Stimulated activated CD8-positive, alpha-beta memory T cell treated with anti-CD3 and anti-CD28 coated beads, Interleukin-7, amount 100 ng/mL, for 24 hours (primary cell): ENCODE measurements around the gene CLIC1.

Experiments used
- DNase-seq: peaks from one replicate; pipeline ENCODE4 v3.0.0-alpha.2; 2020; ENCODE audit warnings: low read depth

CLIC1 gene

DNA sequence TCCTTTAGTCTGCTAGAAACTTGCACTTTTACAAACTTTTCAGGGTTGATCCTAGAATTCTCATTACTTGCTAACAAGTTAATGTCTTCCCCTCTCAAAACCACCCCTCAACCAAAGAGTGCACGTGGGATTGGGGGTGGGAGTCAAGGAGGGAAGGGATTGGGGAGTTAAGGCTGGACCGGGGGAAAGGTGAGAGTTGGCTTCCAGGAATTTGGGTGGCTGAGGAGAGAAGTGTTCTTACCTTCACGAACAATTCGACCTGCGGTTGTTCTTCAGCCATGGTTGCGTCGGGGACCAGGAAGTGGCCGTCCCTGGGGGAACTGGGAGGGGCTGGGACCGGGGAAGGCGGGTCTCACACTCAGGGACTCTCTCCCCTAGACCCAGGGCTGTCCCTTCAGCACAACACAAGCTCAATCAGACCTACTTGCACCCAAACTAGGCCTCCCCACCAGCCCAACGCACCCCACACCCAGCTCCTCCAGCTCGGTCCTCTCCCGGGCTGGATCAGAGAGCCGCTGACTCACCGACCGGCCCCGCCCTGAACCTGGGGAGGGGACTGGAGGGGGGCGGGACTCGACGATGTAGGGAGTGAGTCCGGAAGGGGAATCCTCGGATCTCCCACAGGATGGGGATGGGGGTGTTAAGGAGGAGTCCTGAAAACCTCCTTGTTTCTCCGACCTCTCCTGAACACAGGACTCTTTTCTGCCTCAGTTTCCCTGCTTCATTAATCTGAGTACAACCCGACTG is at the start of gene CLIC1:
TSS of gene CLIC1 (minus strand) at position 510 of the 747 bp plus-strand sequence. CDS start at position 280, 230 bp downstream.
- peak; percentile 62 for DNase-seq

DNA sequence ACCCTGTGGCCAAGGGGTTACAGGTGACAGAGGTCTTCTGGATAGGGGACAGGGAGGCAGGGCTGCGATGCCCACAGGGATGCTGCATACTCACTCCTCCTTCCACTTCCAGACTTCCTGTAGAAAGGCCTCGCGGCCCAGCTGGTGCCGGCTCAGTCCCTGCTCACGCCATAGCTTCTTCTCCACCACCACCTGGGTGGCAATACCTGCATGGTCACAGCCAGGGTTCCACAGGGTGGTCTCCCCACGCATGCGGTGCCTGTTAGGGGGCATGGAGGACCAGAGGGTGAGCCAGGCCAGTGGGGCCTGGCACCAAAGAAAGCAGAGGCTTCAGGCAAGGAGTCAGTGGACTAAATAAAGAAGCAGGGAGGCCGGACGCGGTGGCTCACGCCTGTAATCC is 49.1 kb upstream of the CLIC1 start:
- no peak for DNase-seq

DNA sequence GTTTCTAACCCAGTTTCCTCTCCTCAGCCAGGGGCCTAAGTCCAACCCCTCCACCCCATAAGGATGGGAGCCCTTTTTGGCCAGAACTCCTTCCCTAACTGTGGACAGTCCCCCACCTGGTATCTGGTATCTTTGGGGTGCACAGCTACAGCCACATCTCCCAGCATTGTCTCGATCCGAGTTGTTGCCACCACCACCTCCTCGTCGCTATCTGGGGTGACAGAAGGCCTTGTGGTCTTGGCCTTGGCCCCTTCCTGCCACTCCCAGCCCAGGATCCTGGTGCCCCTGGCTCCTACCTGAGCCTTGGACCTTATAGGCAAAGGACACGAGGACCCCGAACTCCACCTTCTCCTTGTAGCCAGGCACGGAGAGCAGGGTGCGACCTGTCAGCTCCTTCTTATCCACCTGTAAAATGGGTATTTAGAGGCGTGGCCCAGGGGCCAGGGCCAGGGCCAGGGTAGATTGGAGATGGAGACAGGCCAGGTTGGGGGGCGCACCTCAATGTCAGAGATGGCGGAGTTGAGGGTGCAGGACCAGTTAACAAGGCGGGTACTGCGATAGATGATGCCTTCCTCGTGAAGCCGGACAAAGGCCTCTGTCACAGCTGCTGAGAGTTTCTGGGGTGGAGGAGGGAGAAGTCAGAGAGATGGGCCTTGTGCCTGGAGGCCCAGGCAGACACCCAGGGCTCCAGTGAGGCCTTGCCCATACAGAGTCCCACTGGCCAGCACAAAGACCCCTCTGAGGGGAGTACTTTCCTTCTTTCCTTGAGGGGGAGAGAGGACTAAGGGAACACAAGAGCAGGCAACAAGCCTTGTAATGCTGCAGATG is 48.0 kb upstream of the CLIC1 start:
- DNase-seq, result no peak

DNA sequence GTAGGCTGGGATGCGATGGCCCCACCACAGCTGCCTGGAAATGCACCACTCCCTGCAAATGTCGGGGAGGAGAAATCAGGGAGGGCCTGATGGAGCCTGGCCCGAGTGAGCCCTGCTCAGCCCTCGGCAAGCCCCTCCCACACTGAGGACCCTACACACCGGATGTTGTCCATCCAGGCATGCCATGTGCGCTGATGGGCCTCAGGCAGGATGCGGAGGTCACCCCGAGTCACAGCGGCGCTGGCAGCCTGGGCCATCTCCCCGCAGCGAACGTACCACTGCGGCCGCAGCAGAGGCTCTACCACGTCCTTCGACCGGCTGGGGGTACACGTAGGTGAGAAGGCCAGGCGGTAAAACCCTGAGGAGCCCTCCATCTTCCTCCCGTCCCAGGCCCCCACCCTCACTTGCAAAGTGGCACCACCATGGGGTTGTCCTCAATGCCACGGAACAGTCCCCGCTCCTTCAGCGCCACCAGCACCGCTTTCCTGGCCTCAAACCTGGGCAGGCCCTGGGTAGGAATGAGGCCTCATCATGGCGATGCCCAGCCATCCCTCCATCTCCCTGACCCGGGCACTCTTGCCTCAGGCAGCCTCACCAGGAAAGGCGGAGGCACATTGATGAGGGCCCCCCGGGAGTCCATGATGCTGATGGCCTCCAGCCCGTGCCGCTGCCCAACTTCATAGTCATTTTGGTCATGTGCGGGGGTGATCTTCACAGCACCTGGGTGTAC is 46.0 kb upstream of the CLIC1 start:
- DNase-seq, result no peak

DNA sequence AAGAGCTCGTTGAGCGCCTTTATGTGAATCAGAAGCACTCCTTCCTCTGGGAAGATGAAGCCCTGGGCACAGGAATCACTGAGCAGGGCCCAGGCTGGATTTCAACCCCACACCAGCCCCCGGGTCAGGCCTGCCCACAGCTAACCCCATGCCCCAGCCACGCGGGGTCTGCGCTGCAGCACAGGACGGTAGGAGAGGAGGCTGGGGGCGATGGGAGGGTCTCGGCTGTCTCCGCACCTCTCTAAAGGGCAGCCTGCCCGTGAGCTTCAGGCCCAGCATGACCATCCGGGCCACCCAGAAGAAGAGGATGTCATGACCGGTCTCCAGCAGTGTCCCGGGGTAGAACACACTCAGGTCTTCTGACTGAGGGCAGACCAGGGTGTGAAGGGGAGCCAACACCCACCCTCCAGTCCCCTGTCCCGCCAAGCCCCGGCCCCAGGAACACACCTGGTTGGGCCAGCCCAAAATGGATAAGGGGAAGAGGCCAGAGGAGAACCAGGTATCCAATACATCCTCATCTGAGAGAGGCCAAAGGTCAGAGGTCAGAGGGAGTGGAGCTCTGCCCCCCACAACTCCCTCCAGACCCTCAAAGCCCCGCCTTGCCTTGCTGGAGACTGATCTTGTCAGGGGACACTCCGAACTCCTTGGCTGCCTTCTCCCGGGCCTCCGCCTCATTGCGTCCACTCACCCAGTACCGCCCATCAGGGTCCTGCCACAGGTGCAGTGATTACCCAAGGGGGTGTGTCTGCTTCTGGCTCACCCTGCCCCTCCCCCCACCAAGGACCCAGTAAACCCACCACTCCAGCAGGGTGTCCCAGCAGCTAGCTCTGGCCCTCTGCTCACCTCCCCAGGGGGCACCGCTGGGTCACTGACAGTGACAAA is 45.2 kb upstream of the CLIC1 start:
- no peak for DNase-seq

DNA sequence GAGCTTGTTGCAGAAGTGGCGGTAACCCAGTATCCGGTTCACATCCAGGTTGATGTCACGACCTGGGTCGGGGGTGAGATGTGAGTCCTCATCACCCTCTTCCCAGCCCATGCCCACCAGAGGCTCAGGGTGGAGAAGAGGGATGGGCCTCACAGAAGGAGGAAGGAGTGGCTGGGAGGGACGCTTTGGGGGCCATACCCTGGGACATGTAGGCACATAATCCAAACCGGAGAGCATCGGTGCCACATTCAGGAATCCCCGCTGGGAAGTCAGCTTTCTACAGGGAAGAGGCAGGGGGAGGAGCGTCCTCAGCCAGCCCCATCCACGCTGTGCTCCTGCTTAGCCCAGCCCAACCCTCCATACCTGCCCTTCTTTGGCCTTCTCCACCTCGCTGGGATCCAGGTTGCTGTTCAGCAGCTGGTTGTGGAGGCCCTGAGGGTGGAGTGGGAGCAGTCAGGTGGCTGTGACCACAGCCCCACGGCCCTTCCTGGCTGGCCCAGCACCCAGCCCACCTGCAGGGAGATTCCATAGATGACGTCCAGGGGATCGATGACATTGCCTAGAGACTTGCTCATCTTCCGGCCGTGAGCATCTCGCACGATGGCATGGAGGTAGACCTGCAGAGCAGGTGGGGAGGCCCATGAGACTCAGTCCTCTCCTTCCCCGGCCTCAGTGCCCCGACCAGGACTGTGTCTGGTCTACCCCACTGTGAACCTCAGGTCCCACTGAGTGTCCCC is 44.3 kb upstream of the CLIC1 start:
- no peak for DNase-seq

DNA sequence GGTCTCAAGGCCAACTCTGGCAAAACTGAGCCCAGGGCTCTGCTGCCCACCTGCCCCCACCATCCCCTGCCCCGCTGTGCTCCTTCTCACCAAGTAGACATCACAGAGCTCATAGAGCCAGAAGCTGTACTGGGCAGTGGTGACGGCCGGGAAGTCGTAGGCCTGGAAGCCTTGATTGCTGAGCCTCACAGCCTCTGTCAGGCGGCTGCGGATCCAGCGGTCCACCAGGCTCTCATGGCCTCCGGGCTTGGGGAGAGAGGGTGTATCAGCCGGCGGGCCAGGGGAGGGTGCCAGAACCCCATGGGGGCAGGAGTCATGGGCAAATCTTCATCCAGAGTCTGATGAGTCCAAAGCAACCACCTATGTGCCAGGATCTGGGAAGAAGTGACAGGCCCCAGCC is 43.6 kb upstream of the CLIC1 start:
- DNase-seq, result no peak

DNA sequence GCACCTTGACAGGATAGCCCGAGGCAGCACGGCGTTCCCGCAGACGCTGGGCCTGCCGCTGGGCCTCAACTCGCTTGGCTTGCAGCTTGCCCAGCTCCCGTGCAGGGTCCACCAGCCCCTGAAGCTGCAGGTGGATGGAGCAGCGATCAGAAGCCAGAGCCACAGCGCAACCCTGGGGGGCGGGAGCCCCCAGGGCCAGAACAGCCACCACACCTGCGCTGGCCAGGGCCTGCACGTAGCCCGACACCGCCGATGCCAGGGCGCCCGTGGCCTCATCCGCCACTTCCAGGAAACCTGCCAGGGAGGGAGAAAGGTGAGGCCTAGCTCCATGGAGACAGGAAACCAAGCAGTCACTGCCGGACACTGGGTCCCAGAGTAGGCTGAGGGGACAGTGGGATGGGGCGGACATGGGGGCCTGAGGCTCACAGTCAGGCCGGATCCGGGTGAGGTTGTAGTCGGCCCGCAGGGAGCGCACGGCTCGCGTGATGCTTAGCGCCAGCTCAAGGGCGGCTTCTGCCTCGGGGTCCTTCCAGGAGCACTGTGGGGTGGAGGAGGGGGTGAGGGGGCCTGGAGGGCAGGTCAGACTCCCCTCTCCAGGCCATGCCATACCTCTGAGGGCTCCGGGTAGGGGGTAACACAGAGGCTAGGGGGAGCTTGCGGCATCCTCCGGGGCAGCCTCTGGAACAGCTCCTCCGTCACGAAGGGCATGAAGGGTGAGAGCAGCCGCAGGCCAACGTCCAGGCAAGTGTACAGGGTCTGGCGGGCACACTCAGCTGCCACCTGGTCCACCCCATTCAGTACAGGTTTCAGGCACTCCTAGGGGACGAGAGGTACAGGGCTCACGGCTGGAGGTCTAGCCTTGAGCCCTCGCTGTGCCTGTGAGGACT is 42.9 kb upstream of the CLIC1 start:
- DNase-seq, result no peak

DNA sequence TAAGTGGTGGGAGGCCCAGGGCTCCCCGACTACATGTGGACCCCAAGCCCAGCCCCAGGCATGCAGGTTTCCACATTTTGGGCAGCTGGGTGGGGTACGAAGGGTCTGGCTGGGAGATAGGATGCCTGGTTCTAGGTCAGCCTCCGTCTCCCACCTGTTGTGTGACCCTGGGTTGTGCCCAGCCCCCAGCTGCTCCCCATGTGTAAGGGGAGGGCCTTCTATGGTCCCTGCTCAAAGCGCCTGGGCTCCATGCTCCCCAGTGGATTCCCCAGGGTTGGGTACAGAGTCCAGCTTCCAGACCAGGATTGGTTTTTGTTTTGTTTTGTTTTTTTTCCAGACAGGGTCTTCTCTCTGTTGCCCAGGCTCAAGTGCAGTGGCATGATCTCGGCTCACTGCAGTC is 41.9 kb upstream of the CLIC1 start:
- no peak for DNase-seq

DNA sequence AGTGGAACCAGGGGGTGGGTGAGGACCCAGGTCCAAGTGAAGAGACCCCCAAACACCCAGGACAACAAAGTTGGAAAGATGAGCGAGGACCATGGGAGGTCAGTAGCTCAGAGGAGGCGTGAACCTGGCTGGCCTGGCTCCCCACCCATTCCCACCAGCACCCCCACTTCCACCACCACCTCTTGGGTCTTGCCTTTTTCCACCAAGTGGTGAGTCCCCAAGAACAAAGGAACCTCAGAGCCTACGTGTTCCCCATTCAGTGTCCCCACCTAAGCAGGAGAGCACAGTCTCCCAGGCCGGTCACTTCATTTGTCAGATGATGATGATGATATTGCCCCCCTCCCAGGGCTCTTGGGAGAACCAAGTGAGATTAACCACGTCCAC is 41.3 kb upstream of the CLIC1 start:
- DNase-seq, result no peak

DNA sequence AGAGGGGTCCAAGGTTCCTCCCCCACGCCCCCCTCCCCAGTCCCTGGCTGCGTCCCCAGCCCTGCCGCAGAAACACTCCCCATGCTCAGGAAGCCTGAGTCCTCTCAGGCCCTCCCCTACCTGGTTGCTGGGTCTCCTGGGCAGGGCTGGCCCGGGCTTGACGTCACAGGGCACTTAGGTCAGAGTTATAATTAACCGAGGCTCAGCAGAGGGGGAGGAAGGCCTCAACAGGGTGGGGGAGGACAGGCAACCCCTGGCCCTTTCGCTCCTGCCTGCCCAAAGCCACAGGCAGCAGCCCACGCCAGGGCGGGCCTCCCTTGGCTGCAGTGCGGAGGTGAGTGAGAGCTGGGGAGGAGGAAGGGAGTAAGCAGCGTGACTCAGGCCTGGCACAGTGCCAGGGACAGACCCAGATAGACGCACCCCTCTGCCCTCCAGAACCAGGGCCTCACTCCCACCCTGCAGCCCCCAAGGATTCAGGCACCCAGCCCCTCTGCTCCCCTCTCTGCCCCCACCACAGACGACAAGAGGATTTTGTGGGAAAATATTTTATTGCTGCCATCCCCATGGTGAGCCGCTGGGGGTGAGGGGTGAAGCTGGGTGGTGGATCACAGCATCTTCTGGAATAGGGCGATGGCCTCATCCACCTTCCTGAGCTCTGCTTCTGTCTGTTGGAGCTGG is 40.8 kb upstream of the CLIC1 start, which contains the start of gene VWA7:
TSS of gene VWA7 (minus strand) at position 340 of the 678 bp plus-strand sequence. CDS start 549 bp downstream, outside the sequence.
- peak; percentile 52 for DNase-seq

DNA sequence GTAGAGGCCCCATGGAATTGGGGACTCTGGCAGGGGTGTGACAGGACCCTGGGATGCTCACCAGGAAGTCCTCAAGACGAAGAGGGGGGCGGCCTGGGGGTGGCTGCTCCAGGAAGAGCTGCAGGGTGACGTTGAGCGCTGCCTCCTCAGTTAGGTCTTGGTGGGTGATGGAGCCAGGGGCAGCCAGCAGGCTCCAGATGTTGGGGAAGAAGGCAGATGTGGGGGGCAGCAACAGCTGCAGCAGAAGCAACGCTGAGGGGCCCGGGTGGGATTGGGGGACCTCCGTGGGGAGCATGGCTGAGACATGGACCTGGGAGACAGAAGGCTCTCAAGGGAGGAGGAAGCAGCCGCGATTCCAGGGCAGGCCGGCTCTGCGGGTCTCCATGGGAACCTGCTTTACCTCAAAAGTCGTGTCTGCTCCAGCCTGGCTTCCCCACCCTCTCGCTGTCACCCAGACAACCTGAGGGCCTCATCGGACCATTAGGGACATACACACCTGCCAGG is 40.2 kb upstream of the CLIC1 start:
- DNase-seq, result no peak

DNA sequence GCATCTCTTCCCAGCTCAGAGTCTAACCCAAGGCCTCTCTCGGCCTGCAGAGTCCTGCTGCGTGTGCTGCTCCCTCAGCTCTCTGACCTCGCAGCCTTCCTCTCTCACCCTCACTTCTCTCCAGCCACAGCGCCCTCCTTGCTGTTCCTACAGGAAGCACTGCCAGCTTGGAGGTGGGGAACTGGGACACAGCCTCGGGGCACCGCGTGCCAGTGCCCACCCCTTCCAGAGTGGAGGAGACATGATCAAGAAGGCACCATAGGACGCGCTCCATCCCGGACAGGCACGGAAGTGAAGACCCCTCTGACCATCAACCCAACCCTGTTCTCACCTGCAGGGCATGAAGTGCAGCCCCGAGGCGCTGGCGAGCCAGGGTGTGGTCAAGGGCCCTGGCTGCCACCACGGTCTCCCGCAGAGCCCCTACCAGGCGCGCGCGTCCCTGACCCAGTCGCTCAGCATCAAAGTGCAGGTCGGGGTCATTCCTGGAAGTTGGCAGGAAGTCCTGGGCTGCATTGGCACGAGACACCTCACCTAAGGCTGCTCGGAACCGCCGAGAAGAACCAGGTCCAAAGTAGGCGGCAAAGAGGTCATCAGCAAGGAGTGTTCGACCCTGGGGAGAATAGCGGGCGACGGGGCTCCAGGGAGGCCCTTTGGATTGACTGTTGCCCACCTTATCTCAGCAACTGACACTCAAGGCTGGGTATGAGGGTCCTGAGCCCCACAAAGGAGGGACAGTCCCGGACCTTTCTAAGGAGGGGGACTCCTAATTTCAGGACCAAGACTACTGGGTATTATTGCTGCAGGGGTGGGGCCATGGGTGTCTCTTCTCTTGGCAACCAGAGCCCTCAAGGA is 39.5 kb upstream of the CLIC1 start:
- DNase-seq, result no peak

DNA sequence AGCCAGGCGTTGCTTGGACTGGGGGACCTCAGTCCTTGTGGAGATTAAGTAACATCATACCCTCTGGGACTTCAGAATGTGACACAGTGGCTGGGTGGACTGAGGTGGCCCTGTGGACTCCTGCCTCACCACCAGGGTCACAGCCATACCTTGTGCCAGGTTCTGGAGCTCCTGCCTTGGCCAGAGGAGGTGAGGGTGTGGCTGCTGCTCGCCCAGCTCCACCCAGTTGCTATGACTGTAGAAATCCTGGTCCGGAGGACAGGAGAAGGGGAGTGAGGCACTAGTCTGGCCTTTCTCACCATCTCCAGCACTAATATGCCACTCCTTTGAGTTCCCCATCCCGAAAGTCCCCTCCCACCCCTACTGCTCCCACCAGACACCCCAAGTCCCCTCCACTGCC is 38.9 kb upstream of the CLIC1 start:
- DNase-seq, result no peak

DNA sequence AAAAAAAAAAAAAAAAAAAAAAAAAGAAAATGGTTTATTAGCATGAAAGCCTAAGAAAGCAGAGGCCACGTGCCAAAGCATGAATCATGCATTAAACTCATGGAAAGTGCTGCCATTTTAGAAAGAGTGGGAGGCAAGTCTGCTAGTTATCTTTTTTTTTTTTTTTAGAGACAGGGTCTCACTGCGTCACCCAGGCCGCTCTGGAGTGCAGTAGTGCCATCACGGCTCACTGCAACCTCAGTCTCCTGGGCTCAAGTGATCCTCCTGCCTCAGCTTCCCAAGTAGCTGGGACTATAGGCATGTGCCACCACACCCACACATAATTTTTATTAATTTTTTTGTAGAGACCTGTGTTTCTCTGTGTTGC is 35.6 kb upstream of the CLIC1 start:
- no peak for DNase-seq

DNA sequence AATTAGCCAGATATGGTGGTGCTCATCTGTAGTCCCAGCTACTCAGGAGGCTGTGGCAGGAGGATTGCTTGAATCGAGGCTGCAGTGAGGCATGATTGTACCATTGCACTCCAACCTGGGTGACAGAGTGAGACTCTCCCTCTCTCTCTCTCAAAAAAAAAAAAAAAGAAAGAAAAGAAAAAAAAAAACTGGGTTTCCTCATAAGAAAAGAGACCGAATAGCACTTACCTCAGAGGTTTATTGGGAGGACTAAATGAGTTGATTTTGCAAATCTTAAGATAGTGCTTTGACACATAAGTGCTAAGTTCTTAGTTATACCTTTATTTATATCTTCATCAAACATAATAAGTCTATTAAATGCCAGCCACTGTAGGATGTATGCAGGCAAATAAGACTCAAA is 34.5 kb upstream of the CLIC1 start:
- DNase-seq, result no peak

DNA sequence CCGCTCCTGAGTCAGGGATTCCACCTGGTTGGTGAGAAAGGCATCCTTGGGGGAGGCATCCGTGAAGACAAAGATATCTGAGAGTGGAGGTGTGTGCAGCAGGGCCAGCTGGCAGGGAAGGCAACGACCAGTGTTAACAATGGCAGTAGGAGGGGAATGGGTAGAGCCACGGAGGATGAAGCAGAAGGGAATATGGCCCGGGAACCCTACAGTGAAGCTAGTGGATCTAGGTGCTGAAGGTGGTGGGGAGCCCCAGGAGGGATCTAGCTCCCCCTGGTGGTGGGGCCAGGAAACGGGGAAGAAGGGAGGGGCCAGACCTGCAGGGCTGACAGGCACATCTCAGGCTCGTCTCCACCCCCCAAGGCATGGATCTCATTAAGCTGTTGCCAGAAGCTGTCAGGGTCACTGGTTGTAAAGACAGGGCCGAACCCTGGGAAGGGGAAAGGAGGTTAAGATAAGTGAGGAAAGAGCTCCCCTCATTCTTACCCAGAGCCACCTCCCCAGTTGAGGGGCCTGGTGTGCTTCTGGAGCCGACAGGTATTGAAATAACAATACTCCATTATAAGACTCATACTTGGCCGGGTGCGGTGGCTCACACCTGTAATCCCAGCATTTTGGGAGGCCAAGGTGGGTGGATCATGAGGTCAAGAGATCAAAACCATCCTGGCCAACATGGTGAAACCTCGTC is 33.5 kb upstream of the CLIC1 start:
- peak; percentile 68 for DNase-seq
